GM12878 (cell line): Measurements from ENCODE around the gene LALBA.

Experiments used
- ESRRA ChIP-seq: IDR thresholded peaks from 2 replicates; pipeline ENCODE4 v1.6.1; 2012; ENCODE audit warnings: mild to moderate bottlenecking, low read length, improper control_type of control experiment
- POLR2AphosphoS5 ChIP-seq: IDR thresholded peaks from 2 replicates; pipeline ENCODE4 v1.6.1; 2011; ENCODE audit warnings: mild to moderate bottlenecking, low read length, inconsistent platforms
- ZNF687 ChIP-seq: fragments of 450-650 bp; IDR thresholded peaks from 2 replicates; pipeline ENCODE4 v1.6.1; 2017; ENCODE audit warnings: mild to moderate bottlenecking, moderate library complexity

GRCh38 chr12:48600552-48600951 lies 30.7 kb upstream of the LALBA start:
- TF ChIP-seq ZNF687 (no peak), POLR2AphosphoS5 (no peak), ESRRA (no peak)
